ENCODE data around the gene GRHPR.
"Not testable (repeated sequence)": the region's sequence is repeated elsewhere in the genome, so short reads cannot be mapped to it uniquely, and the experiment has no call there.

GRHPR gene

GRCh38 chr9:37424204-37424685 lies 1.7 kb downstream of the GRHPR start:
- DNase-seq, result no peak

GRCh38 chr9:37424686-37425297 lies 2.3 kb downstream of the GRHPR start:
- no peak for DNase-seq

- no peak for DNase-seq
These were observed 2.8 kb downstream of the GRHPR start for GRCh38 chr9:37425298-37425752.

GRCh38 chr9:37426431-37426830 lies 3.9 kb downstream of the GRHPR start:
- DNase-seq, result not testable (repeated sequence)

- DNase-seq, result no peak
These were observed 4.3 kb downstream of the GRHPR start for GRCh38 chr9:37426846-37427245.

- no peak for DNase-seq
These were observed 5.8 kb downstream of the GRHPR start for GRCh38 chr9:37428345-37428744.

GRCh38 chr9:37429441-37430285 lies 7.2 kb downstream of the GRHPR start:
- no peak for DNase-seq

GRCh38 chr9:37430841-37431597 lies 8.5 kb downstream of the GRHPR start:
- no peak for DNase-seq

- DNase-seq, result no peak
These were observed 9.5 kb downstream of the GRHPR start for GRCh38 chr9:37432020-37432419.

- no peak for DNase-seq
These were observed 11.4 kb downstream of the GRHPR start for GRCh38 chr9:37433867-37434371.

GRCh38 chr9:37436540-37436939 lies 14.0 kb downstream of the GRHPR start:
- DNase-seq, result no peak

GRCh38 chr9:37437010-37437409 lies 14.5 kb downstream of the GRHPR start:
- no peak for DNase-seq

- no peak for DNase-seq
These were observed 15.1 kb downstream of the GRHPR start for GRCh38 chr9:37437621-37438020.

- no peak for DNase-seq
These were observed 15.9 kb downstream of the GRHPR start for GRCh38 chr9:37438359-37438758.

- DNase-seq, result no peak
These were observed 19.4 kb downstream of the GRHPR start for GRCh38 chr9:37441776-37442370.

- no peak for DNase-seq
These were observed 20.1 kb downstream of the GRHPR start for GRCh38 chr9:37442556-37442955.

- DNase-seq, result no peak
These were observed 21.1 kb downstream of the GRHPR start for GRCh38 chr9:37443566-37443965.

GRCh38 chr9:37444890-37445289 lies 22.4 kb downstream of the GRHPR start:
- no peak for DNase-seq

GRCh38 chr9:37445832-37446231 lies 23.3 kb downstream of the GRHPR start:
- no peak for DNase-seq

- DNase-seq, result no peak
These were observed 23.9 kb downstream of the GRHPR start for GRCh38 chr9:37446401-37446800.

- no peak for DNase-seq
These were observed 24.6 kb downstream of the GRHPR start for GRCh38 chr9:37447111-37447510.

- DNase-seq, result no peak
These were observed 27.6 kb downstream of the GRHPR start for GRCh38 chr9:37449862-37450632.
